Heart right ventricle (tissue), 16 donors: ENCODE results near the gene SMIM31. TPM values are rescaled to one million over a fixed set of nuclear protein-coding genes. Genes with fewer than 3 reads are reported as not detected.

Source experiments
- ATAC-seq, 8 donors: fragments of 200-7000 bp; cut with Tn5 transposase; one replicate each; pipeline ENCODE4 v1.9.1; 2020; ENCODE audit warnings: mild to moderate bottlenecking in 8 of 8, moderate library complexity in 8 of 8, moderate number of reproducible peaks in 1 of 8
- DNase-seq, 2 donors: peaks; one replicate each; pipeline ENCODE4 v3.0.0-alpha.2; 2020
- H3K27ac ChIP-seq, 10 donors: fragments of 200-600 bp; sonication (generic) in 2 of 10; one replicate each; pipeline versions ENCODE4 v1.5.0 to v1.8.0; 2020 to 2022; ENCODE audit warnings: mild to moderate bottlenecking in 3 of 10
- H3K27me3 ChIP-seq, 7 donors: fragments of 200-600 bp; one replicate each; pipeline ENCODE4 v1.8.0; 2021 to 2022; ENCODE audit warnings: mild to moderate bottlenecking in 2 of 7
- H3K36me3 ChIP-seq, 9 donors: fragments of 200-600 bp; sonication (generic) in 1 of 9; one replicate each; pipeline versions ENCODE4 v1.5.0 to v1.8.0; 2020 to 2022; ENCODE audit warnings: mild to moderate bottlenecking in 2 of 9
- H3K4me1 ChIP-seq, 9 donors: fragments of 200-600 bp; sonication (generic) in 1 of 9; one replicate each; pipeline versions ENCODE4 v1.5.0 to v1.8.0; 2020 to 2022; ENCODE audit warnings: mild to moderate bottlenecking in 4 of 9
- H3K4me3 ChIP-seq, 10 donors: fragments of 200-600 bp; sonication (generic) in 2 of 10; one replicate each; pipeline versions ENCODE4 v1.5.0 to v1.8.0; 2020 to 2022; ENCODE audit warnings: mild to moderate bottlenecking in 7 of 10, moderate library complexity in 2 of 10
- H3K9me3 ChIP-seq, 11 donors: fragments of 200-600 bp in 10 of 11; sonication (generic) in 2 of 11; one replicate each; pipeline versions ENCODE4 v1.5.0 to v1.8.0; 2013 to 2022; ENCODE audit warnings: mild to moderate bottlenecking in 2 of 11, control low read depth in 1 of 11, moderate library complexity in 1 of 11
- CTCF ChIP-seq, 9 donors: fragments of 200-600 bp; sonication (generic) in 2 of 9; IDR thresholded peaks; one replicate each; pipeline versions ENCODE4 v1.5.0 to v1.8.0; 2021 to 2022; ENCODE audit warnings: antibody characterized with exemption in 9 of 9, mild to moderate bottlenecking in 5 of 9, moderate library complexity in 1 of 9
- WGBS, 2 donors: extraction: QIAGEN DNeasy Blood & Tissue Kit; methylation state at CpG; one replicate each; pipeline ENCODE4 v1.1.7; 2013; ENCODE audit warnings: inconsistent platforms in 1 of 2; 5-methylcytosine and 5-hydroxymethylcytosine counted together
- intact Hi-C, 10 donors: fragments of 100-400 bp; cut with DNase I; formaldehyde crosslinking; loops; one replicate each; pipeline versions ENCODE4 v1.11.1 to v1.14.2; 2022
- polyA plus RNA-seq, 2 donors: library from polyadenylated mRNA; stranded (reverse); fragments of 200-250 nt; gene quantifications; one replicate each; pipeline ENCODE4 v1.2.3, GENCODE V29; 2013
- total RNA-seq, 10 donors: library from RNA; stranded (reverse); fragmentation: NEBNext Ultra II Directional in 3 of 10; extraction: Animal tissue kit (Norgen Biotek cat#: 25700) in 3 of 10; gene quantifications; one replicate each; pipeline versions ENCODE4 v1.2.1 to v1.2.4, GENCODE V29; 2021 to 2023
- donor health status: Arrhythmogenic right ventricular cardiomyopathy.
- donor health status: ischemic (EF 13 %, LVEDD 7.1; RV severe dilation, severe dysfunction).
- donor health status: healthy with polysubstance abuse.
- donor health status: DM: no; HTN: yes; CAD: no.
- donor health status: DM: no; HTN: no; CAD: no.
- donor health status: ischemic (EF 25% LVEDD 6.9; RV normal size, moderate dysfunction).
- donor health status: ischemic (EF 25% LVEDD 5.7; RV mildly dilated, moderate dysfunction).
- donor health status: healthy.
- donor health status: DM: yes; HTN: yes; CAD: no.
- donor health status: Ischemic cardiomyopathy.
- donor health status: ischemic (EF 35%, LVEDD 5.7; RV mildly dilated, moderate dysfunction).
- donor health status: nonischemic (EF 11% LVEDD 7.7; RV severe dilation, severe dysfunction).
- donor health status: DM: yes; HTN: yes; CAD: no.
- donor health status: PGD.
- donor health status: ischemic (EF 29% LVEDD 5.4; RV normal size, mild dysfunction).
- donor health status: nonischemic (EF 23%, LVEDD 6.1; RV moderate dilation, normal function).

SMIM31 gene
- total and polyA plus RNA-seq, 12 donors: not detected

- Histone ChIP-seq H3K27ac (no peak overlapping the region), H3K4me1 (no peaks in the 10 kb centered on the region), H3K4me3 (no peak overlapping the region), H3K27me3 (no peaks in the 10 kb centered on the region), H3K9me3 (no peaks in the 10 kb centered on the region), H3K36me3 (no peaks in the 10 kb centered on the region)
- ATAC-seq (no peak), DNase-seq (no peak)
- TF ChIP-seq CTCF (IDR thresholded peaks at IDR 0.05): no peak
- intact Hi-C loops: no loop called here
- WGBS, 2 donors: 67 to 71% methylated on average over 4 of the region's 4 CpGs
Observed at GRCh38 chr4:164846566-164846965, 92.6 kb downstream of the SMIM31 start.

GRCh38 chr4:164847016-164847415, 93.1 kb downstream of the SMIM31 start:
- no peak overlapping the region for H3K4me3 ChIP-seq
- no peak overlapping the region for H3K27ac ChIP-seq
- 64 to 65% methylated on average over 3 of the region's 3 CpGs for WGBS, 2 donors
- H3K9me3 ChIP-seq: no peaks in the 10 kb centered on the region
- DNase-seq: no peak
- intact Hi-C loops: no loop called here
- no peaks in the 10 kb centered on the region for H3K36me3 ChIP-seq
- no peaks in the 10 kb centered on the region for H3K4me1 ChIP-seq
- TF ChIP-seq CTCF (IDR thresholded peaks at IDR 0.05): no peak
- no peak for ATAC-seq
- no peaks in the 10 kb centered on the region for H3K27me3 ChIP-seq

- H3K4me1 ChIP-seq: no peaks in the 10 kb centered on the region
- no peaks in the 10 kb centered on the region for H3K36me3 ChIP-seq
- H3K27ac ChIP-seq: no peak overlapping the region
- no peak for DNase-seq
- no peaks in the 10 kb centered on the region for H3K9me3 ChIP-seq
- 47 to 49% methylated on average over 2 of the region's 2 CpGs for WGBS, 2 donors
- no peak for TF ChIP-seq CTCF (IDR thresholded peaks at IDR 0.05)
- intact Hi-C loops: no loop called here
- H3K27me3 ChIP-seq: no peaks in the 10 kb centered on the region
- no peak overlapping the region for H3K4me3 ChIP-seq
- no peak for ATAC-seq
Observed at GRCh38 chr4:164847967-164848649, 94.2 kb downstream of the SMIM31 start.

Other genes with a start within 250 kb of the SMIM31 start
- gene APELA, start 123.0 kb downstream of the SMIM31 start, total RNA-seq: not detected
- not detected for gene APELA, start 123.0 kb downstream of the SMIM31 start, polyA plus RNA-seq
- 1 to 10 TPM in 9 of 10 donors, under 1 TPM in 1; 0.98 to 3.1 (median 2.2) TPM for gene TRIM61, start 223.5 kb downstream of the SMIM31 start, total RNA-seq
- 1 to 10 TPM in 1 of 2 donors, under 1 TPM in 1; 0.37 to 1.1 TPM for gene TRIM61, start 223.5 kb downstream of the SMIM31 start, polyA plus RNA-seq